ENCODE data around the gene GRIP2.

Gene GRIP2

DNA sequence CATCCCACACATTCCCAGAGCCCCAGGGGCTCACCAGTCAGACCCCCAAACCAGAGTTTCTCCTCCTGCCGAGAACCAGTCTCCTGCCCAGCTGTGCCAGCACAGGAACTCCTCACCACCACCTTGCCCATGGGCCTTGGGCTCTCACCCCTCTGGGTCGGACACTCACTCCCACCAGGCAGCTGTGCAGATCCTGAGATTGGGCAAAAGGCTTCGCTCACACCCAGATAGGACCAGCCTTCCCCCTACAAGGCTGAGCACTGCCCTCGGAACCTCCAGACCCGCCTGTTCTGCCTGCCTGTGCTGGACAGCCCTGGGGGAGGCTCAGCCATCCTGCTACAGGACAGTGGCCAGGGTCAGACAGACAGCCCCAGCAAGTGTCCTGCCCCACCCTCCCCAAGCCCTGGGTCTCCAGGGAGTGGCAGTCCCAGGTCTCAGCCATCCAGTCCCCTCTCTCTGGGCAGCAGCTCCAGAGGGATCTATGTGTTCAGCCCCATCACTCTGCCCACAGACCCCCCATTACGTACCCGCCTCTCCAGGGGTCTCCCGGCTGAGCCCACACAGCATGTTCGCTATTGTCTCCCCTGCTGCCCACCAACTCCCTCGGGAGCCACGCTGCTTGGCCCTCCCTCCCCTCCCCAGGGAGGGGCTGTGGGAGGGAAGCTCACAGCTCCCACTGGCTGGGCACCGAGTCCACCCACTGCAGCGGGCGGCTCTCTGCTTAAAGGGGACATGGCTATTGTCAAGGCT, at the start of gene GRIP2:
GRIP2 (minus strand) TSS at position 601 of the 750 bp plus-strand sequence; CDS start at position 567, 34 bp downstream.
- no peak for DNase-seq

DNA sequence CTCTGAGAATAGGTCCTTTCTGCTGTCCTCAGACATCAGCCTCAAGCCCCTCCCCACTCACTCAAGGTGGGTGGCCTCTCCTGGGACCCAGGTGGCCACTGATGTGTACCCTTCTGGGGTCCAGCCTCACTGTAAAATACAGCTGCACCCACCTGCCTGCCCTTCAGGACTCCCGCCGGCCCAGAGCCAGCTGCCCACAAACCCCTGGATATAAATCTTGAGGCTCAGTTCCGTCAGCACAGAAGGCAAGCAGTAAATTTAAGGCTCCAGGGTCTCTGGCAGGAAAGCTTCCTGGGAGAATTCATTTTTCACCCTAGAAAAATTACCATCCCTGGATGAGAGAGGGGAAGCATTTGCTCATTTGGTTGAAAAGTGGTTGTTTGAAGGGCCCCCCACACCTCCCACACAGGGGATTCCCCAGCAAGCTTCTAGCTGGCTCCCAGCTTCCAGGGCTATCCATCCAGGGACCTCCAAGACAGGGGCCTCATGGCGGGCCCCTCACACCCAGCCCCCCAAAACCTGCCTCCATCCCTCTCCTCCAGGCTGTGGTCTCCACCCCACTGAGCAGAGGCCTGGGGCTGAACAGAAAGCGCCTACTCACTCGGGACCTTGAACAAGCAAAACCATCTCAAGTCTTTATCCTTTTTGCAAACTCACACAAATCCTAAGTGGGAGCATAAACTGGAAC, 48.4 kb upstream of the GRIP2 start:
- DNase-seq = no peak

- no peak for DNase-seq
Observed at GRCh38 chr3:14587740-14588360, 47.7 kb upstream of the GRIP2 start.

DNA sequence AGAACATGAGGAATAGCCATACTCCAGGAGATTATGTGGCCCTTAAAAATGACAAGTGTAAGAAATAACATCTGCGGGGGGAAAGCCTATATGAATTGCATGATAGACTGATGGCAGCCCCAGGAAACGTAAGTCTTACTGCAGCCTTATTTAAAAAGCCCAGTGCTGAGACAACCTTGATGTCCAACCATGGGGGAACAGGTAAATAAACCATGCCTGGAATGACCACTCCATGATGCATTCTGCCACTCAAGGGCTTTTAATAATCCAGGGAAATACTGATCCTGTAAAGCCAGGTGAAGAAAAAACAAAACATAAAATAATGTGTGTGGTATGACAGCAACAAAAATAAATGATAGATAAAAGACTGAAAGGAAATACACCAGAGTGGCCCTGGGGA, 46.5 kb upstream of the GRIP2 start:
- DNase-seq = no peak

DNA sequence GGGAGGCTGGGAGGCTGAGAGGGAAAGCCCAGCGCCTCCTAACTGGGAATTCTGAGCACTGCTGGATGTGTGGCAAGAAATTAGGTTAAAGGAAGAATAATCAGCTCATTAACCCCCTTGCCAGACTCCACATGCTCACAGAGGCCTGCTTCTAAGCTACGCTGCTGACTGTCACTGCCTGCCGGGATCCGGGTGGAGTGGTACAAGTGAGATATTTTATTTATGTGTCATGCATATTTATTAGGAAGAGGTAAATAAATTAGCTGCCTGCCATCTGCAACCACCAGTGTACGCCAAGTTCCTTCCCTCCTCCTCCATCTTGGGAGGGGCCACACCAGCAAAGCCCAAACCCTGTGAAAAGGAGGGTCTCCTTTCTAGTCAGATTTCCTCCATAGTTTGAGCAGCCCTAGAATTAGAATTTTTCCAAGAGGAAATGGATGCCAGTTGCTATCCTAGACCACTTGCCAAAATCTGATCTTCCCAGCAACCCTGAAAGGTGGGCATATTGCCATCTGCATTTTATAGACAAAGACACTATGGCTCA, 43.5 kb upstream of the GRIP2 start:
- no peak for DNase-seq

GRCh38 chr3:14582045-14582410, 41.9 kb upstream of the GRIP2 start:
- no peak for DNase-seq

GRCh38 chr3:14581334-14582044, 41.3 kb upstream of the GRIP2 start:
- DNase-seq = no peak

DNA sequence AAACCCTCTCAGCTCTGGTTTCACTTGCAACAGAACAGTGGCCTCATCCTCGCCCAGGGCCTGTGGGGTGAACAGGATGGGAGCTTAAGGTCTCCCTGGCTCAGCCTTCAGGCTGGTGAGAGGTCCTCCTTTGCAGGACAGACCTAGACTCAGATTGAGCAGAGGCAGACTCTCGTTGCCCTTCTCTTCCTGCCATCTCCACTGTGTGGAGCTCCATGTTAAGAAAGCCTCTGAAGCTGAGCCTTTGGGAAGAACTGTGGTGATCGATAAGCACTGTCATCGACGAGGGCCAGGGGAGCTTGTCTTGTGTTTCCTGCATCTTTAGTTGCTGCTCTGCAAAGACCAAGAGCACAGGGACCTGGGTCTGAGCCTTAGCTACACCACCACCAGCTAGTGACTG, 37.8 kb upstream of the GRIP2 start:
- no peak for DNase-seq

GRCh38 chr3:14576163-14576562, 36.0 kb upstream of the GRIP2 start:
- DNase-seq = no peak

DNA sequence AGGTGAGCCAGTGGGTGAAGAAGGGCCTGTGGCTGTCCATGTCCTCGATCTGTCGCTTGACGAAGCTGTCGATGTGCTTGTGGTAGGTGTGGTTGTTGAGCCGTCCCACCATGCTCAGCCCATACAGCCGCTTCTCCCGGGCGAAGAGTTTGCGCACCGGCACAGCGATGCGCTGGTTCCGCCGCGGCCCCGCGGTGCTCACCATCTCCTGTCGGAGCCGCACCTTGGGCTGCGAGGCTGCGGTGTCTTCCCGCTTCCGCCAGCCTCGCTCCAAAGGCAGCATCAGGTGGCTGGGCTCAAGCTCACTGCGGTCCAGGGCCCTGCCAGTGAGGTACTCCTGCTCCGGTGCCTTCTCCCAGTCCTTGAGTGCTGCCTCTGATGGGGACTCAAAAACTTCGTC, 34.0 kb upstream of the GRIP2 start:
- no peak for DNase-seq

- no peak for DNase-seq
Observed at GRCh38 chr3:14573706-14574105, 33.6 kb upstream of the GRIP2 start.

DNA sequence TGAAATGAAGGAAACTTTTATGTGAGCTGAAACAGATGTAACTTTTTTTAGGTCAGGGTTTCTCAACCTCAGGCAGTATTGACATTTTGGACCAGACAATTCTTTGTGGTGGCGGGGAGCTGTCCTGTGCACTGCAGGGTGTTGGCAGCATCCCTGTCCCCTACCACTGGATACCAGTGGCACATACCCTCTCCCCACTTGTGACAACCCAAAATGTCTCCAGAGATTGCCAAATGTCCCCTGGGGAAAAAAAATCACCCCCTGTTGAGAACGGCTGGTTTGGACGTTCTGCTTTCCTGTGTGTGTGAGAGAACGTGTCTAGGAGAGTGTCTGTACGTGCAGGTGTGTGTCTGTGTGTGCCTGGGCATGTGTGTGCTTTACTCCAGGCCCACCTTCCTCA, 30.7 kb upstream of the GRIP2 start:
- DNase-seq = no peak

GRCh38 chr3:14570089-14570488, 29.9 kb upstream of the GRIP2 start:
- DNase-seq = no peak

- no peak for DNase-seq
Observed at GRCh38 chr3:14569474-14570000, 29.4 kb upstream of the GRIP2 start.

DNA sequence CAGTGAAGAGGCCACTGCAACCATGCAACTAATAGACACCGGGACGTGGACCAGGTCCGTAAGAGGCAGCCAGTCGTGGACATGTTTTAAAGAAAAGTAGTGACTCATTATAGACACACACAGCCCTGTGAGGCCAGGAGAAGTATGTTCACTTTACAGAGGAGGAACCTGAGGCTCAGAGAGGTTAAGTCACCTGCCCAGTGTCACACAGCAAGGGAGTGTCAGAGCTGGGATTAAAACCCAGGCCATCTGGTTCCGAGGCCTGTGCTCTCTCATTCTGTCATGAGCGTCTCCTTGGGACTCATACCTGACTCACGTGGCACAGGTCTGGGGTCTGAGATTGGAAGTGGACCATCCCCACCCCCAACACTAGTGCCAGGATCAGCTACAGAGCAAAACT, 28.1 kb upstream of the GRIP2 start:
- no peak for DNase-seq

GRCh38 chr3:14566812-14567211, 26.7 kb upstream of the GRIP2 start:
- DNase-seq = no peak

DNA sequence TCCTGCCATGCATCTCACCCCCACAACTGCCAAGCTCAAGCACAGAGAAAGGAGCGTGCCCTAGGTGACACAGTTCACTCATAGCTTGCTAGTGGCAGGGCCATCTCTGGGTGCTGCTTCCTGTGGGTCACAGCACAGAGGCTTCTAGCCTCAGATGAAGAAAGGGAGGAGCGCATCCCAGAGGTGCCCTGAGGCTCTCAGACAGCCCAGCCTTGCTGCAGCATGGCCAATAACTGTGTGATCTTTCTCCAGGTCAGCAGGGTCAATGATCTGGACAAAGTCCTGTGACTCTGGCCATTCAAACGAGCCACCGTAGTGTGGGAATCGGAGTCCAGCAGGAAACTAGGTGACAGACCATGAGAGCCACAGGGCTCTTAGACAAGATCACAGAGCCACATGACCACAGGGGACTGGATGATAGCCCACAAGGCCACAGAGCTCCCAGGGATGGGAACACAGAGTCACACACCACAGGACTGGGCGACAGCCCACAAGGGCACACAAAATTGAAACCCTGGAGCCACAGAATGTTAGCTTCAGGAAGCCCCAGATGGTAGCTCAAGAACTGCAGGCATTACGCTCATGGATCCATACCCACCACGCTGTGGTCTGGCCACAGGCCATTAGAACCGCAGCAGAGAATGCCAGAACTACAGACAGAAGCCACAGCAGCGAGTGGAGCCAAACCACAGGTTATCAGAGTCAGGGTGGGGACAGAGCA, 25.9 kb upstream of the GRIP2 start:
- no peak for DNase-seq

DNA sequence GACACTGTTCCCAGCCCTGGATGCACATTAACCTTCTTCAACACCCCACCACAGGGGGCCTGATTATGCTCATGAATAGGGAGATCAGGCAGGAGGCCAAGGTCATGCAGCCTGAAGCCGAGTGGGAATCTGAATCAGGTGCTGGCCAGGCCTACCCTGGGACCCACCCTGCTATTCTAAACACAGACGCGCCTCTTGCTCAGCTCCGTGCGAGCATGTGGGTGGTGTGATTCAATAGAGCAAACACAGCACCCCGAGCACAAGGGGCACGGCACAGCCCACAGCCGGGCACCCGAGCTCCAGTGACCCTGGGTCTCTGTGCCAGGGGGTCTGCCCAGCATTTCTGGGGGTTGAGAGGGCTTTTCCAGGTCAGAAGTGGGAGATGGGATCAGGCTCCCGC, 24.6 kb upstream of the GRIP2 start:
- DNase-seq = no peak

DNA sequence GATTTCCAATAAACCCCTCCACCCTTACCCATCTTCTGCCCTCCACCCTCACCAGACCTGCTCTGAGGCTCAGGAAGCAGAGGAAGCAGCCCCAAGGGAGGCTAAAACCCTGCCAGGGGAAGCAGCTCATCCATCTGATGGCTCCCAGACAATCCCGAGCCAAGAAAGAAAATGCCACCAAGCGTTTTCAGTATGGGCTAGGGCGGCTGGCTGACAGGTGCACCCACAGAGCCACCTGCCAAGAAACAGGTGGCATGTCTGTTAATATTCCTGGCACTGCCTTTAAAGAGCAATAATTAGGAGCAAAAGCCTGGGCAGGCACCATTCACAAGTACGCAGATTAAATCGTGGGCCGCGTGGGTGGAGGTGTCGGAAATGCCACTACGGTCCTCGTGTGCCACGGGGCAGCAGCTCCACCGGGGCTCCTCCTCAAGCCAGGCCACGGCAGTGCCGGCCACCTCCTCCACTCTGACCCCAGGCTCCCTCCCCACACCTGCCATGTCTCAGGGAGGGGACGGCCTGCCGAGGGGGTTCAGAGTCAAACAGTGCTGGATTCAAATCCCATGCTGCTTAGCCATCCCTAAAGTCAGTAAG, 23.9 kb upstream of the GRIP2 start:
- DNase-seq = no peak

GRCh38 chr3:14562121-14562890, 22.2 kb upstream of the GRIP2 start:
- DNase-seq = no peak

All from CD4-positive, alpha-beta T cell treated with Interleukin-4 for 4 hours (primary cell).